SIG-M5 treated with dmso at 0.1 percent for 504 hours (cell line): ENCODE measurements around the gene TCF4.

Experiments used
- DNase-seq: peaks from one replicate; lab custom pipeline; 2025; ENCODE audit not compliant: unreplicated experiment; lab: John Stamatoyannopoulos, UW

TCF4 gene

GRCh38 chr18:55331301-55331700 is 256.7 kb downstream of the TCF4 start:
- no peak for DNase-seq

GRCh38 chr18:55328301-55328700 is 259.7 kb downstream of the TCF4 start:
- DNase-seq, result peak; percentile 10

DNA sequence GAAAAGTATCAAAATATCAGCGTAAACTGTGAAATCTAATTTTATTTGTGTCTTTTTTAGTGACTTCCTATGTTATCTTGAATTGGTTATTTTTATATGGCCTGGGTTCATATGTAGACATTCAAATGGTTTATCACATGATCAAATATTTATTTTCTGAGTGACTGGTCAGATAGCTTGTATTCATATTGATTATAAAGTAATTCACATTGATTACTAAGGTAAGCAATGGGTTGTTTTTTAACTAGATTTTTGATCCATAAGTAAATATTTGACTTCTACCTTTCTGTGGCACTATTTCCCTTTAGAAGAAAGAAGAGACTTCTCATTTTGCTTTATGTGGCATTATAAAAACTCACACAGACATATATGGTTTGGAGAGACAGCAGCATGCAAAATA is 260.5 kb downstream of the TCF4 start:
- no peak for DNase-seq

DNA sequence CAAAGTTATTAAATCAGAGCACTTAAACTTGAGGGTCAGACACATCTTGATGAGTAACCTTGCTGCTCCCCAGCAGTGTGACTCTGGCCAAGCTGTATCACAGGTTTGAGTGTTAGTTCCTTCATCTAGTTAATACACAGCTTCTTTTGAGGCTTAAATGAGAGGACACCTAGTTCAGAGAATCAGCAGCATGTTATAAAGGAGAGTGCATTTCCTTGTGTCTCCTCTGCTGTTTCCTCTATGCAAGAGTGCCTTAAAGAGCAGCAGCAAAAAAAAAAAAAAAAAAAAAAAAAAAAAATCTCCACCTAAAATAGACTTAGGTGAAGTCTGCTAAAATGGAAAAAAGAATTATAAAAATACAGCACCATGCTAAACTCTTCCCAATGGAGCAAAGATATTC is 261.9 kb downstream of the TCF4 start:
- DNase-seq, result no peak

DNA sequence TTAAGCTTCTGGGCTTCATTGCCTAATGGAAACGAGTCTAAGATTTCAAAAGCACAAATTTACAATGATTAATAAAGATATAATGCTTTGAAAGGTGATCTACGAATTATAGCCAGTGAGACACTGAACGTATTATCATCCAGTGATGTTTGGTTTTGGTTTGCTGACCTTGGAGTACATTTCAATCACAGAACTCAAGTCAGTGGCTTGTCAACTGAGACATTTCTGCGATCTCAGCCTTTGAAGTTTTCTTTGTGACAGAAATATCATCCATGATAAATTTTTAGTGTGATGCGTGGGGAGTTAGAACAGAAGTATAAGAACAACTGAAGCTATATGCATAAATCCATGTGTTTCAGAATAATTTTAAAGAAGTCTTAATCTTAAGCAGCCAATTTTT is 263.8 kb downstream of the TCF4 start:
- DNase-seq, result no peak

DNA sequence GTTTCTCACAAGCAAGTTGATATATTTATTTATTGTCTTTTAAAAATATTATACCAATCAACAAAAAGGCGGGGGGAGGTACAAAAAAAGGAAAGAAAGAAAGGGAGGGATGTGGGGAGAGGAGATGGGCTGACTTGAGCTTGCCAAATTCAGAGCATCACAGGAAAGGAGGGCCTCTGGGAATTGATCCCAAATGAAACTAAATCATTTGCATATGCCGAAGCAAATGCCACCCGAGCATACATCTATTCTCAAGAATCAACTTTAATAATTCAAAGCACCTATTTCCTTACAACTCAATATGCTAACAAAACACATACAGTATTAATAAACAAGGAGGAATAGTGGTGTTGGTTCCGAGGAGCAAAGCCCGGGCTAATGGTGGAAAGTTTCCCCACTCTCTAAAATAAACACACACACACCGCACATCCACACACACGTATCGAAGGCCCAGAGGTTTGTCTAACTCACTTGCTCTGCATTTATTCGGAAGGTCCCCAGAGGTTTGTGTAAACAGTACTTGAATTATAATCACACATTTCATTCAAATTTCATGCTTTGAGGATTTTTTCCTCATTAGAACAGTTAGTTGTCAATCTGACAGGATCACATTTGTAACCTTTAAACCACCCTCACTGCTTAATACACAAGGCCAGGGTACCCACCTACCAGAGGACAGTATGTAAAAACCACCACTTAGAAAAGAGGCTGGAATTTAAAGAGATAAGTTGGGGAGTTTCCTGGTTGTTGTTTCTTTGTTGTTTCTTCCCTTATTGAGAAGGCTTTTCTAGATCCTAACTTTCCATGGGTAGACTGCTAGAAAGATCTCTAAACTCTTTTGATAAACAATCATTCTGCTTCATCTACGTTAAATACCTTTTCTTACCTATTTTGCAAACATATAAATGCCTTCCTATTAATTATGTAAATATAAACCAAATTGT is 264.7 kb downstream of the TCF4 start:
- no peak for DNase-seq

DNA sequence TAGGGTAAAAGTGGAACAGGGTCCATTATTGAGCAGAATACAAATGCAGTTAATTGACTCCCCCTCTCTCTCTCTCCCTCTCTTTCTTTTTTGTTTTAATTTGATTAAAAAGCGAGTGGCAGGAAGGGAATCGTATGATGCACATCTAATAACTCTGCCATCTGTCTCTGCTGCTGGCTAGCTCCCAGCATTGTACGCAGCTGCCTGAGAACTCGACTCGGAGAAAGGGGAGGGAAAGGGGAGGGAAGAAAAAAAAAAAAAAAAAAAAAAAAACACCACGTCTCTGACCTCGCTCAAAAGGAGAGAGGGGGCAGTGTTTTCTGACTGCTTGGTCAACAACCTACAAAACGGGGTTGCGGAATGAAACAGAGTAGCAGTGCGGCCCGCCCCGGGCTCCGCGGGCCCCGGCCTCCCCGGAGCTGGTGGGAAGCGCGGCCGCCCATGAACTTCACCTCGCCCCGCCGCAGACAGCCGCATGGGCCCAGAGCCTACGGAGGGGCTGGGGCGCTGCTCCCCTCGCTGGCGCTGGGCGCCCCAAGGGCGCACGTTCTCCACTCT is 265.7 kb downstream of the TCF4 start:
- no peak for DNase-seq

- no peak for DNase-seq
Observed at GRCh38 chr18:55321265-55322177, 266.5 kb downstream of the TCF4 start.

DNA sequence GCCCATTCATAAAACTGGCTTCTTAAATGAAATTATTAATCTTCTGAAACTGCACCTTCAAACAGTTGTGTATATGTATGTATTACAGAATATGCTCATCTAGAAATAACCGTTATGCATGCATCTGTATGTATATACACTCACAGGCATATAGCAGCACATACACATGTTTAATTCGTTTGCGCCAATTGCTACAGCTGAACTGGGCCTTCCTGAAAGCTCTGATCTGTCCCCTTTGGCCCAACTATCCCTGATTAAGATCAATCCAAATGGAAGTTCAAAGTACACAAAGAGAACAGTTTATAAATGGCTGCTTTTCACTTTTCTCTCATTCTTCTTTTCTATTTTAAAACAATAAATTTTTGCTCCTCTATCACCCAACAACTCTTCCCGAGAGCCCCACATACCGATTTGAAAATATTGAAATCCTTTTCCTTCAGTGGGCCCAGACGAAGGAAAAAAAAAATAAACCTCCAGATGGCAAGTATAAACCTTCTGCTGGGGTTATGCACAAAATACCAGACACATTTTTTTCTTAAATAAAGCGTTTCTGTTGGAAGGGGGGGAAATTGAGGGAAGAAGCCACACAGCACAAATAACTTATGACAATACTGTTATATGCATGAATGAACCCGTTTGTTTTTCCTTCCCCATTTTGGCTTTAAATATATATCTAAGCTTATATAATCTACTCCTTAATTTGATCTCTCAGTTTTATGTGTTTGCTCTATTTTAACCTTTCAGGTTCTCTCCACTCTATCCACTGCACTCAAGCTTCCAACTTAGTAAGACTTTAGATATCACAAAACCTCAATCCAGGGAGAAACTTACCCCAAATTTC is 267.3 kb downstream of the TCF4 start:
- DNase-seq, result no peak

- DNase-seq, result no peak
Observed at GRCh38 chr18:55319459-55320193, 268.4 kb downstream of the TCF4 start.

DNA sequence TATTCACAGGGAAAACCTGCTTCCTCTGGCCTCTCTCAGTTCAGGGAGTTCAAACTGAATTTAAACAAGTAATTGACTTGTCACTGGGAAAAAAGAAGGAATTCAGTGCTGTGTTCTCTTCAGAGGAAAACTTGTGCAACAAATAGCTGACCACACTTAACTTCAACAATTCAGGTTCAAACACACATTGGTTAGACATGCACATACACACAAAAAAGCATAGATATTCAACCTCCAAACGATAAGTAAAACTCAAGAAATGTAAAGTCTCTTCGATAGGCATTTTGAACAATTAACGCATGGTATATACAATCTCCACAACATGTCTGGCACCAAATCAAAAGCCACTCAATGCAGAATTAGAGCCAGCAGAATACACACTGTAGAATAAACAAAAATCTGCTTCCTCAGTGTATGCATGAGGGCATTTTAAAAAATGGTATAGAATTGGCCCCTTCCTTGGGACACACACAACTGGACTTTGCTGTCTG is 269.0 kb downstream of the TCF4 start:
- no peak for DNase-seq

DNA sequence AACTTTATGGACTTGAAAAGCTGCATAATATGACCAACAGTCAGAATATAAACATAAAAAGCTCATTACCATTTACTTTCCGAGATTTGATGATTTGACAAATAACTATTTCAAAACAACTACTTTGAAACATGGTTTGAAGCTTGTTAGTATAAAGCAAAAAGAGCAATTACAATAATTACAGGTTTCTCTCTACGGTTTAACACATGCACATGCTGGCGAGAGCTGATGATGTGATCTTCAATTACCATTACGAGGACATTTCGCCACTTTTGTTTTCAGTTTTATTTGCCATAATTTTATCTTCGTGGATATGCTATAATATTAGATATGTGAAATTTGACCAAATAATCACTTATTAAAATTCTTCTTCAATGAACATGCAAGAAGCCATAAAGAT is 270.1 kb downstream of the TCF4 start:
- no peak for DNase-seq

DNA sequence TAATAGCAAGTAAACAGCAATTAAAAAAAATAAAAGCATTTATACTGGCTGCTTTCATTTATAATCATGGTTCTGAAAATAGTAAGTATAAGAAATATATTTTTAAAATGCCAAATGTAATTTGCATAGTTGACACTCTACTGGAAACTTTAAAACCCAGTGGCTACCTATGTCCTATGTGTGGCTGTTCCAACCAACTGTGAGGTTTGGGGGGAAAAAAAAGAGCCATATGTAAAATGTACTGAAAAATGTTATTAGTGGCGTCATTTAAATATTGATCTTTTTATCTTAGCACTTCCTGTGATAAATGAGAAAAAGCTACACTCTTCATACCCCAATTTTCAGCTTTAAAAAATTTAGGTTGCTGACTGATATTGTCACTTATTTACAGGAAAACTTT is 270.7 kb downstream of the TCF4 start:
- DNase-seq, result no peak

GRCh38 chr18:55316486-55317184 is 271.4 kb downstream of the TCF4 start:
- no peak for DNase-seq

DNA sequence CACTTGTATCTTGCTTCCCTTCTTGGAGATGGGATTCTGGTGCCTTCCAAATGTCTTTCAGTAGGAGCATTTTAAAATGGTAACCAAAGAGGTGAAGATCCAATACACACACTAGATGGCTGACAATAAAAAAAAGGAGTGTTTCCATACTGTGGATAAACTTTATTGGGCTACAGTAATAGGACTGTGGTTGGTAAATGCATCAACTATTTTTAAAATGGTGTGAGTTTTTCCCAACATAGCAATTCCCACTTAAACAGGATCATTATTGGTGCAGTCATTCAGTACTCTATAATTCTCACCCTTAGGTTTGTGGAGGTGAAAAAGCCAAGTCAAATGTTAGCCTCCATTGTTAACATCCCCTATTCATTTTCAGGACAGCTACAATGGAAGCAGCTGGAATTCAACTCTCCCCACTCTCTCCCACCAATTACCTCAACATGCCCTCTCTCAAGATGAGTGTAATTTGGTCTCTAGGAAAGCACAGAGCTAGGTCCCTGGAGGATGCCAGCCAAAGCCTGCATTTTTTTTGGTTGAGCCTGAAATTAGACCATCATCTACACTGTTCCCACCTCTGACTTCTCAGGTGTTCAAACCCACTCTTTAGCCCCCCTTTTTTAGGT is 273.3 kb downstream of the TCF4 start:
- no peak for DNase-seq

DNA sequence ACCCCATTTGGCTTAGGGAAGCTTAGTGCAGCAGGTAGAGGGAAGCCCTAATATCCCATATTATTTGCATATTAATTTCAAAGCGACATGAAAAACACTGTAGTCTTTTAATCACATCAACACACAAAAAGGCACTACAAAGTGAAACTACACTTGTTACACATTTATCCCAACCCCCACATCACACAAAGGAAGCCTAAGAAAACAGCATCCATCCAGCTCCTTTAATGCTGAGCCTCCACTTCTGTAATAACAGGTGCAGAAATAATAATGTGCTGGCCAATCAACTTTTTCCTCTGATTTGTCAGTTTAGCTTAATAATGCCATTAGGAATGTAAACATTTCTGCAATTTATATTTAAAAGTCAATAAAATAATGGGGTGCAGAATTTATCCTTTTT is 274.0 kb downstream of the TCF4 start:
- DNase-seq, result no peak

DNA sequence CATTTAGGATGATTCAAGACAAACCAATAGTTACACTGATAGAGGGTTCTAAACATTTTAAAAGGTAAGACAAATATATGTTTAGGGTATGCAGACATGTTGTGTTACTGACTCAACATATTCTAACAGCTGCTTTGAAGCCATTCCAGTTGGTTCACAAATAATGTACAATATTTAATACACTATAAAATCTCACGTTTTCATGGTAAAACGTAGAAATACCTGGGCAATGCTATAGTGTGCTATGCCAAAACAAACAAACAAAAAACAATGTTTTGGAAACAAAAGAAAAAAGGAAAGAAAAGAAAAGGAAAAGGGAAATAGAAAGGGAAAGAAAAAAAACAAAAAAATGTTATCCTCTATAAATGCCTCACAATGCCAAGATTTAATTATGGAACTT is 277.1 kb downstream of the TCF4 start:
- DNase-seq, result no peak

- DNase-seq, result no peak
Observed at GRCh38 chr18:55310044-55310676, 277.8 kb downstream of the TCF4 start.
